CD14-positive monocyte (primary cell): ENCODE data around the gene CDH16. TPM values are rescaled to one million over a fixed set of nuclear protein-coding genes. Genes with fewer than 3 reads are reported as not detected.

ENCODE experiments used
- DNase-seq, 3 donors: peaks; one replicate each; pipeline ENCODE4 v3.0.0-alpha.2; 2011 to 2022
- H2AFZ ChIP-seq: 2 replicates; pipeline ENCODE4 v1.6.0; 2012; ENCODE audit warnings: mild to moderate bottlenecking, low read depth, low read length, inconsistent platforms; ENCODE audit not compliant: insufficient read depth, poor library complexity, severe bottlenecking
- H3K27ac ChIP-seq, 2 donors: 1 replicate in 1 of 2; 2 replicates in 1 of 2; pipeline ENCODE4 v1.5.1; 2012 to 2013; ENCODE audit warnings: low read length in 2 of 2, control low read depth in 1 of 2, inconsistent platforms in 1 of 2, low read depth in 1 of 2, mild to moderate bottlenecking in 1 of 2
- H3K27me3 ChIP-seq, 2 donors: one replicate each; pipeline versions ENCODE4 v1.6.0 to v1.6.1; 2011 to 2013; ENCODE audit warnings: low read length in 2 of 2; ENCODE audit not compliant: control insufficient read depth in 2 of 2, insufficient read depth in 2 of 2
- H3K36me3 ChIP-seq, 2 donors: replicated peaks in 1 of 2; 1 replicate in 1 of 2; 2 replicates in 1 of 2; pipeline versions ENCODE4 v1.5.1 to v1.6.1; 2012 to 2013; ENCODE audit warnings: low read length in 2 of 2, control low read depth in 1 of 2, inconsistent platforms in 1 of 2, mild to moderate bottlenecking in 1 of 2; ENCODE audit not compliant: insufficient read depth in 2 of 2, control insufficient read depth in 1 of 2
- H3K4me1 ChIP-seq, 2 donors: 1 replicate in 1 of 2; 2 replicates in 1 of 2; pipeline versions ENCODE4 v1.5.1 to v1.6.1; 2012 to 2013; ENCODE audit warnings: low read length in 2 of 2, control low read depth in 1 of 2, inconsistent platforms in 1 of 2, mild to moderate bottlenecking in 1 of 2, moderate library complexity in 1 of 2; ENCODE audit not compliant: insufficient read depth in 2 of 2, control insufficient read depth in 1 of 2
- H3K4me2 ChIP-seq: replicated peaks from 2 replicates; pipeline ENCODE3; 2012; ENCODE audit warnings: low read length, moderate library complexity, mild to moderate bottlenecking; ENCODE audit not compliant: poor library complexity, severe bottlenecking; ENCODE audit errors: extremely low read depth
- H3K4me3 ChIP-seq, 3 experiments: fragments of 200-600 bp in 1 of 3; sonication (generic) in 1 of 3; replicated peaks in 1 of 3; 1 replicate in 2 of 3; 2 replicates in 1 of 3; pipeline ENCODE4 v1.5.1; 2011 to 2013; ENCODE audit warnings: low read length in 3 of 3, mild to moderate bottlenecking in 3 of 3, control low read depth in 2 of 3, low read depth in 2 of 3, inconsistent platforms in 1 of 3, moderate library complexity in 1 of 3
- H3K79me2 ChIP-seq: 2 replicates; pipeline ENCODE4 v1.6.0; 2012; ENCODE audit warnings: mild to moderate bottlenecking, control low read depth, inconsistent platforms, low read length, moderate library complexity; ENCODE audit not compliant: insufficient read depth
- H3K9ac ChIP-seq: 2 replicates; pipeline ENCODE4 v1.6.0; 2017; ENCODE audit warnings: low read length, mild to moderate bottlenecking; ENCODE audit not compliant: insufficient read depth, poor library complexity, severe bottlenecking
- H3K9me3 ChIP-seq, 2 donors: replicated peaks in 1 of 2; 1 replicate in 1 of 2; 2 replicates in 1 of 2; pipeline versions ENCODE4 v1.5.1 to v1.6.1; 2012 to 2013; ENCODE audit warnings: low read length in 2 of 2, control low read depth in 1 of 2; ENCODE audit not compliant: control insufficient read depth in 1 of 2, insufficient read depth in 1 of 2
- H4K20me1 ChIP-seq: 2 replicates; pipeline ENCODE4 v1.6.0; 2012; ENCODE audit warnings: mild to moderate bottlenecking, low read length, control low read depth, moderate library complexity; ENCODE audit not compliant: insufficient read depth
- H3K27ac Mint-ChIP-seq, 7 donors: one replicate each; pipeline ENCODE4 v1.8.0; 2020; ENCODE audit warnings: mild to moderate bottlenecking in 7 of 7, mixed read lengths in 7 of 7, moderate library complexity in 6 of 7, inconsistent platforms in 2 of 7
- H3K27me3 Mint-ChIP-seq, 3 donors: one replicate each; pipeline ENCODE4 v1.8.0; 2021 to 2022; ENCODE audit warnings: low read depth in 3 of 3, mild to moderate bottlenecking in 3 of 3, mixed read lengths in 3 of 3, moderate library complexity in 3 of 3, inconsistent platforms in 1 of 3
- H3K36me3 Mint-ChIP-seq, 2 donors: one replicate each; pipeline ENCODE4 v1.8.0; 2020; ENCODE audit warnings: mixed read lengths in 2 of 2, inconsistent platforms in 1 of 2, mild to moderate bottlenecking in 1 of 2
- H3K4me1 Mint-ChIP-seq: one replicate; pipeline ENCODE4 v1.8.0; 2020; ENCODE audit warnings: mild to moderate bottlenecking, mixed read lengths
- H3K4me3 Mint-ChIP-seq, 2 donors: one replicate each; pipeline ENCODE4 v1.8.0; 2020; ENCODE audit warnings: mild to moderate bottlenecking in 2 of 2, mixed read lengths in 2 of 2, moderate library complexity in 1 of 2
- H3K9me3 Mint-ChIP-seq, 7 donors: one replicate each; pipeline ENCODE4 v1.8.0; 2020 to 2022; ENCODE audit warnings: mixed read lengths in 7 of 7, mild to moderate bottlenecking in 6 of 7, moderate library complexity in 6 of 7, inconsistent platforms in 2 of 7
- CTCF ChIP-seq: fragments of 200-600 bp; IDR thresholded peaks from one replicate; pipeline ENCODE4 v1.8.0; 2022; ENCODE audit warnings: antibody characterized with exemption, mild to moderate bottlenecking
- WGBS: methylation state at CpG from one replicate; pipeline ENCODE4 v1.1.5; 2013; ENCODE audit warnings: missing lambda C conversion rate; ENCODE audit not compliant: insufficient coverage; 5-methylcytosine and 5-hydroxymethylcytosine counted together
- intact Hi-C, 2 donors: fragments of 100-400 bp; cut with micrococcal nuclease; formaldehyde crosslinking; loops; one replicate each; pipeline versions ENCODE4 v1.15.0 to v1.15.1; 2023
- polyA plus RNA-seq, 3 donors: library from polyadenylated mRNA; depleted of rRNA in 1 of 3; unstranded in 2 of 3; stranded (reverse) in 1 of 3; fragments of 300-500 nt in 2 of 3; fragments of >200 nt in 1 of 3; fragmentation: Illumina TruSeq in 2 of 3; gene quantifications; 1 replicate in 2 of 3; 2 replicates in 1 of 3; pipeline ENCODE4 v1.2.3, GENCODE V29; 2012 to 2021

CDH16 gene
- polyA plus RNA-seq, 3 donors = not detected

- H3K27me3 Mint-ChIP-seq = peaks cover 58 to 81% (median 58%) of the 10 kb centered on the region in 3 donors
- H3K9ac ChIP-seq = no peak overlapping the region
Measured at GRCh38 chr16:66923247-66923731, 4.6 kb upstream of the CDH16 start.

GRCh38 chr16:66921729-66922450 is 3.2 kb upstream of the CDH16 start:
- intact Hi-C loops = no loop called here
- H3K4me3 Mint-ChIP-seq = peak overlapping the region in 1 of 2 donors; percentile 73
- no peak for DNase-seq

More at GRCh38 chr16:66923247-66923731, 4.6 kb upstream of the CDH16 start:
- H3K9me3 ChIP-seq = peaks cover 0 to 6% of the 10 kb centered on the region in 2 donors
- no peak for DNase-seq
- no peak overlapping the region for H3K4me3 ChIP-seq
- H3K36me3 ChIP-seq = no peaks in the 10 kb centered on the region
- intact Hi-C loops = no loop called here
- no peak for TF ChIP-seq CTCF
- H2AFZ ChIP-seq = no peak overlapping the region
- Mint-ChIP-seq H3K4me1 (peaks cover 26% of the 10 kb centered on the region), H3K4me3 (peak overlapping the region in 1 of 2 donors; percentile 76), H3K27ac (no peak overlapping the region), H3K9me3 (peaks cover 0 to 13% (median 9%) of the 10 kb centered on the region in 7 donors), H3K36me3 (peaks cover 12 to 13% of the 10 kb centered on the region in 2 donors)
- H3K27me3 ChIP-seq = peaks cover 17 to 71% of the 10 kb centered on the region in 2 donors
- no peaks in the 10 kb centered on the region for H3K79me2 ChIP-seq
- no peak overlapping the region for H3K27ac ChIP-seq
- no peak overlapping the region for H3K4me2 ChIP-seq
- H4K20me1 ChIP-seq = no peaks in the 10 kb centered on the region
- WGBS = 91% methylated on average over 17 of the region's 18 CpGs
- H3K4me1 ChIP-seq = peaks cover 20 to 24% of the 10 kb centered on the region in 2 donors

More at GRCh38 chr16:66921729-66922450, 3.2 kb upstream of the CDH16 start:
- Histone ChIP-seq H2AFZ (no peak overlapping the region), H3K4me2 (no peak overlapping the region), H3K36me3 (no peaks in the 10 kb centered on the region), H3K9me3 (peaks cover 0 to 6% of the 10 kb centered on the region in 2 donors), H3K27ac (no peak overlapping the region), H4K20me1 (no peaks in the 10 kb centered on the region), H3K27me3 (peaks cover 17 to 66% of the 10 kb centered on the region in 2 donors), H3K79me2 (no peaks in the 10 kb centered on the region), H3K9ac (no peak overlapping the region), H3K4me1 (peaks cover 14 to 18% of the 10 kb centered on the region in 2 donors), H3K4me3 (no peak overlapping the region)
- 73% methylated on average over 37 of the region's 42 CpGs for WGBS
- H3K36me3 Mint-ChIP-seq = peaks cover 6 to 7% of the 10 kb centered on the region in 2 donors
- no peak for TF ChIP-seq CTCF
- peaks cover 54 to 76% (median 60%) of the 10 kb centered on the region in 3 donors for H3K27me3 Mint-ChIP-seq
- peaks cover 16% of the 10 kb centered on the region for H3K4me1 Mint-ChIP-seq
- H3K27ac Mint-ChIP-seq = no peak overlapping the region
- H3K9me3 Mint-ChIP-seq = peaks cover 0 to 13% (median 9%) of the 10 kb centered on the region in 7 donors
